ENCODE data around the gene HOXD4.

The HOXD4 gene

GRCh38 chr2:176171351-176172006 lies 20.1 kb downstream of the HOXD4 start:
- Histone ChIP-seq H4K20me1 (ENCODE audit: control insufficient read depth, insufficient read depth, low read depth, low read length) (no peaks in the 10 kb centered on the region), H3K4me3 (ENCODE audit: low read length) (no peak overlapping the region), H3K27me3 (ENCODE audit: control insufficient read depth, low read length) (peaks cover 34% of the 10 kb centered on the region), H3K79me2 (ENCODE audit: control insufficient read depth, low read length) (no peaks in the 10 kb centered on the region), H3K27ac (ENCODE audit: low read depth, low read length) (no peak overlapping the region), H3F3A (ENCODE audit: control insufficient read depth, insufficient read depth) (no peaks in the 10 kb centered on the region), H3K9me3 (ENCODE audit: control insufficient read depth, insufficient read depth, low read length) (no peaks in the 10 kb centered on the region), H3K9me2 (replicated peaks; ENCODE audit: control insufficient read depth, low read length) (no peaks in the 10 kb centered on the region), H3K4me1 (ENCODE audit: control insufficient read depth, low read length) (no peaks in the 10 kb centered on the region), H3K4me2 (ENCODE audit: low read length) (no peak overlapping the region), H3K36me3 (ENCODE audit: control insufficient read depth, low read length) (no peaks in the 10 kb centered on the region)
- TF ChIP-seq, protein P1, sequence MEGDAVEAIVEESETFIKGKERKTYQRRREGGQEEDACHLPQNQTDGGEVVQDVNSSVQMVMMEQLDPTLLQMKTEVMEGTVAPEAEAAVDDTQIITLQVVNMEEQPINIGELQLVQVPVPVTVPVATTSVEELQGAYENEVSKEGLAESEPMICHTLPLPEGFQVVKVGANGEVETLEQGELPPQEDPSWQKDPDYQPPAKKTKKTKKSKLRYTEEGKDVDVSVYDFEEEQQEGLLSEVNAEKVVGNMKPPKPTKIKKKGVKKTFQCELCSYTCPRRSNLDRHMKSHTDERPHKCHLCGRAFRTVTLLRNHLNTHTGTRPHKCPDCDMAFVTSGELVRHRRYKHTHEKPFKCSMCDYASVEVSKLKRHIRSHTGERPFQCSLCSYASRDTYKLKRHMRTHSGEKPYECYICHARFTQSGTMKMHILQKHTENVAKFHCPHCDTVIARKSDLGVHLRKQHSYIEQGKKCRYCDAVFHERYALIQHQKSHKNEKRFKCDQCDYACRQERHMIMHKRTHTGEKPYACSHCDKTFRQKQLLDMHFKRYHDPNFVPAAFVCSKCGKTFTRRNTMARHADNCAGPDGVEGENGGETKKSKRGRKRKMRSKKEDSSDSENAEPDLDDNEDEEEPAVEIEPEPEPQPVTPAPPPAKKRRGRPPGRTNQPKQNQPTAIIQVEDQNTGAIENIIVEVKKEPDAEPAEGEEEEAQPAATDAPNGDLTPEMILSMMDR (IDR thresholded peaks at IDR 0.05; ENCODE audit: low read depth, low read length, poor library complexity, severe bottlenecking), result no peak
- no peak for TF ChIP-seq EZH2phosphoT487 (IDR thresholded peaks at IDR 0.05; ENCODE audit: borderline replicate concordance, low read length)

DNA sequence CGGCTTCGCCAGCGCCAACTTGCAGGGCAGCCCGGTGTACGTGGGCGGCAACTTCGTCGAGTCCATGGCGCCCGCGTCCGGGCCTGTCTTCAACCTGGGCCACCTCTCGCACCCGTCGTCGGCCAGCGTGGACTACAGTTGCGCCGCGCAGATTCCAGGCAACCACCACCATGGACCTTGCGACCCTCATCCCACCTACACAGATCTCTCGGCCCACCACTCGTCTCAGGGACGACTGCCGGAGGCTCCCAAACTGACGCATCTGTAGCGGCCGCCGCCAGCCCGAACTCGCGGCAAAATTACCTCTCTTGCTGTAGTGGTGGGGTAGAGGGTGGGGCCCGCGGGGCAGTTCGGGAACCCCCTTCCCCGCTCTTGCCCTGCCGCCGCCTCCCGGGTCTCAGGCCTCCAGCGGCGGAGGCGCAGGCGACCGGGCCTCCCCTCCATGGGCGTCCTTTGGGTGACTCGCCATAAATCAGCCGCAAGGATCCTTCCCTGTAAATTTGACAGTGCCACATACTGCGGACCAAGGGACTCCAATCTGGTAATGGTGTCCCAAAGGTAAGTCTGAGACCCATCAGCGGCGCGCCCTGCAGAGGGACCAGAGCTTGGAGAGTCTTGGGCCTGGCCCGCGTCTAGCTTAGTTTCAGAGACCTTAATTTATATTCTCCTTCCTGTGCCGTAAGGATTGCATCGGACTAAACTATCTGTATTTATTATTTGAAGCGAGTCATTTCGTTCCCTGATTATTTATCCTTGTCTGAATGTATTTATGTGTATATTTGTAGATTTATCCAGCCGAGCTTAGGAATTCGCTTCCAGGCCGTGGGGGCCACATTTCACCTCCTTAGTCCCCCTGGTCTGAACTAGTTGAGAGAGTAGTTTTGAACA lies 20.9 kb downstream of the HOXD4 start:
- TF ChIP-seq, protein P1 (IDR thresholded peaks at IDR 0.05; ENCODE audit: low read depth, low read length, poor library complexity, severe bottlenecking), result no peak
- TF ChIP-seq EZH2phosphoT487 (IDR thresholded peaks at IDR 0.05; ENCODE audit: borderline replicate concordance, low read length), result no peak
- H3K27me3 ChIP-seq (ENCODE audit: control insufficient read depth, low read length), result peaks cover 40% of the 10 kb centered on the region
- H3K4me3 ChIP-seq (ENCODE audit: low read length), result no peak overlapping the region
- H3F3A ChIP-seq (ENCODE audit: control insufficient read depth, insufficient read depth), result no peaks in the 10 kb centered on the region
- no peaks in the 10 kb centered on the region for H4K20me1 ChIP-seq (ENCODE audit: control insufficient read depth, insufficient read depth, low read depth, low read length)
- no peaks in the 10 kb centered on the region for H3K9me3 ChIP-seq (ENCODE audit: control insufficient read depth, insufficient read depth, low read length)
- no peaks in the 10 kb centered on the region for H3K9me2 ChIP-seq (replicated peaks; ENCODE audit: control insufficient read depth, low read length)
- no peaks in the 10 kb centered on the region for H3K36me3 ChIP-seq (ENCODE audit: control insufficient read depth, low read length)
- no peaks in the 10 kb centered on the region for H3K4me1 ChIP-seq (ENCODE audit: control insufficient read depth, low read length)
- no peaks in the 10 kb centered on the region for H3K79me2 ChIP-seq (ENCODE audit: control insufficient read depth, low read length)
- no peak overlapping the region for H3K4me2 ChIP-seq (ENCODE audit: low read length)
- no peak overlapping the region for H3K27ac ChIP-seq (ENCODE audit: low read depth, low read length)

GRCh38 chr2:176172895-176173566 lies 21.7 kb downstream of the HOXD4 start:
- no peak for TF ChIP-seq EZH2phosphoT487 (IDR thresholded peaks at IDR 0.05; ENCODE audit: borderline replicate concordance, low read length)
- TF ChIP-seq, protein P1 (IDR thresholded peaks at IDR 0.05; ENCODE audit: low read depth, low read length, poor library complexity, severe bottlenecking), result no peak
- Histone ChIP-seq H3K36me3 (ENCODE audit: control insufficient read depth, low read length) (no peaks in the 10 kb centered on the region), H3K9me3 (ENCODE audit: control insufficient read depth, insufficient read depth, low read length) (no peaks in the 10 kb centered on the region), H3K79me2 (ENCODE audit: control insufficient read depth, low read length) (no peaks in the 10 kb centered on the region), H3K4me2 (ENCODE audit: low read length) (no peak overlapping the region), H4K20me1 (ENCODE audit: control insufficient read depth, insufficient read depth, low read depth, low read length) (no peaks in the 10 kb centered on the region), H3K4me3 (ENCODE audit: low read length) (no peak overlapping the region), H3K27ac (ENCODE audit: low read depth, low read length) (no peak overlapping the region), H3K9me2 (replicated peaks; ENCODE audit: control insufficient read depth, low read length) (no peaks in the 10 kb centered on the region), H3F3A (ENCODE audit: control insufficient read depth, insufficient read depth) (no peaks in the 10 kb centered on the region), H3K27me3 (ENCODE audit: control insufficient read depth, low read length) (peaks cover 45% of the 10 kb centered on the region), H3K4me1 (ENCODE audit: control insufficient read depth, low read length) (no peaks in the 10 kb centered on the region)
